GM19193 (cell line): ENCODE measurements around the gene MTCL3.

ENCODE experiments used
- POLR2A ChIP-seq: IDR thresholded peaks from 4 replicates; pipeline ENCODE4 v1.6.1; 2011; ENCODE audit not compliant: insufficient read depth, insufficient read length; ENCODE audit errors: extremely low read depth

The MTCL3 gene

GRCh38 chr6:127462376-127462775 is 56.8 kb downstream of the MTCL3 start:
- TF ChIP-seq POLR2A: no peak

DNA sequence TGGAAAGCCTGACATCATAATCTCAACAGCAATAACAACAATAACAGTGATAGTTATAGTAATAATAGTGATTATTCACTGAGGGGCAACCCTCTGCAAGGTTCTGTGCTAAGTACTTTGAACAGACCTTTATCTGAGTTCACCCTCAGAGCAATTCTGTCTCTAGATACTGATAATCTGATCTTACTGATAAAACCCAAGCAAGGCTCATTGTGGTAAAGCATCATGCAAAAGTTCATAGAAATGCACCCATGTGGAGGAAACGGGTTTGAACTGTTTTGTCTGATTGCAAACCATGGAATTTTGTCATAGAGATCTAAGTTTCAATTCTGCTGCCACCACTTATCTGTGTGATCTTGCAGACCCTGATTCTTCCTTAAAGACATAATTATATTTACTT is 58.7 kb downstream of the MTCL3 start:
- TF ChIP-seq POLR2A: no peak

DNA sequence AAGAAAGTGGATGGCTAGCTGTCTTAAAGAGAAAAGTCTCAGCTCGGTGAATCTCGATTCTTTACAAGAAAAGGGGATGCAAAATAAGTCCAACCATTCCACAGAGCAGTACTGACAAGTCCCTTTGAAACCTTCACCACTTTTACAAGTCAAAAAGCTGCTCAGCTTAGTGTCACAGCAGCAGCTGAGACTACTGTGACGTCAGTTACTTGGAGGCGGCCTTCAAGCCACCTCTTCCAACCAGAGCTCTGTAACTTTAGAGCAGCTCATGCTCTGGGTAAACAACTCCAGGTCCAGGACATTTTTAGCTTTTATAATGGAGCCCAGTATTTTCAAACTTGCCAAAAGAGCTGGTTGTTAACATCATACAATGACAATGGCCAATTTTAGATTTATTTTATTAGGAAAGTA is 59.9 kb downstream of the MTCL3 start, which contains the start of gene KIAA0408:
Gene KIAA0408, minus strand, starts transcription at position 159 of the 411 bp plus-strand sequence. CDS start 5,408 bp downstream, outside the sequence.
- TF ChIP-seq POLR2A: no peak

- no peak for TF ChIP-seq POLR2A
Observed at GRCh38 chr6:127458817-127459216, 60.3 kb downstream of the MTCL3 start.

DNA sequence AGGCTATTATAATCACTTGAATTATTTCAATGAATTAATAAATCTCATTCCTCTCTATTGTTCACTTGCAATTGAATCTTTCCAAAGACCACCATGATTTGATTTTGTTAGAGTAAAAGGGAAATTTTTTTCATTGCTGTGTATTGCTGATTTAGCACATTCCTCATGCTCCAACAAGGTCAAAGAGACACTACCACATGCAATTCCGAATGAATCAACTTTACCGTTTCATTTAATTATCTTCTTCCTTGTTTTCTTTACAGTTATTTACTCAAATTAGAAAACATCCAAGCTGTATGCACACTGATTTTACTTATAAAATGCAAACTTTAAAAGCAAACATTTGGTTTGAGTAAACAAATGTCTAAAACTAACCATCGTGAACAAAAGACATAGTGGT is 60.9 kb downstream of the MTCL3 start:
- TF ChIP-seq POLR2A: no peak

DNA sequence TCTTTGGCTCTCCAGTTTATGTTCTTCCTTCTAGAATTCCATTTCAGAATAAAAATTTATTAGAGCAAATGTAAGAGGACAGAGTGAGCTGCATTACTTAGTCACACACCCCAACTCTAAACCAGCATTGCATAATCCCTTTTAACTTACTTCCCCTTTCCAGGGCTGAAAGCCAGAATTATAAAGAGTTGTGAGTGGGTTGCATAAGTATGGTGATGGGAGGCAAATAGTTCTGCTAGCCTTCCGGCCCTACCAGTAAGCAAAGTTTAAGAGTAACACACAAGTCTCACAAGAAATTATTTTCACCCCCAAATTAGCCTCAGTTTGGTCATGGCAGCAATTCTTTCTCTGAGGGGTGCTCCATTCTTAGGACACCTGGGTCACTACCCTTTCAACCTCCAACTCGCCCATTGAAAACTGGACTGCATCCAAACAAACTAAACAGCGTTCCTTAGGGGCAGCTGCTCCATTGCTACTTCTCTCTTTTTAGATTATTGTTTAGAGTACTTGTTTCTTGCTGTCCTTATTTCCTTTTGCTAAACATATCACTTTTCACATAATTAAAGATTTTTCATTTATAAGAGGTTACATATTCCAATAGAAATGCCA is 61.6 kb downstream of the MTCL3 start:
- TF ChIP-seq POLR2A: no peak

GRCh38 chr6:127456465-127456864 is 62.7 kb downstream of the MTCL3 start:
- TF ChIP-seq POLR2A: no peak

- TF ChIP-seq POLR2A: no peak
Observed at GRCh38 chr6:127453845-127454619, 65.1 kb downstream of the MTCL3 start.

GRCh38 chr6:127452803-127453202 is 66.3 kb downstream of the MTCL3 start:
- no peak for TF ChIP-seq POLR2A

DNA sequence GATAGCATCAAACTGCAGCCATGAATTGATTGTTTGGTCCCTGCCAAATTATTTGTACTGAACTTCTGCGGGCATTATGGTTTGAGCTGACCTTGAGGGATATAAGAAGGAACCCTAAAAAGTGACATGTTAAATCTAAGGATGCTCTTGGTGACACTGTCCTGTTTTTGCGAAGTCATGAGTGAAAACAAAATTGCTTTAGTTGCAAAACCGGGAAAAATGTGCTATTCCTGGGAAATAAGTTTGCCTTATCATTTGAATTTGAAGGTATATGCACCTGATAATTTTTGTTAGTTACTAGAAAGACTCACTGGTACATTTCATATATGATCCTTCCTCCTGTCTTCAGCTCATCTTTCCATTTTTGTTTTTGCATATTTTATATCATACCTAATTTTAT is 67.7 kb downstream of the MTCL3 start:
- no peak for TF ChIP-seq POLR2A

GRCh38 chr6:127447780-127448179 is 71.4 kb downstream of the MTCL3 start:
- TF ChIP-seq POLR2A: no peak

- no peak for TF ChIP-seq POLR2A
Observed at GRCh38 chr6:127446356-127446755, 72.8 kb downstream of the MTCL3 start.

DNA sequence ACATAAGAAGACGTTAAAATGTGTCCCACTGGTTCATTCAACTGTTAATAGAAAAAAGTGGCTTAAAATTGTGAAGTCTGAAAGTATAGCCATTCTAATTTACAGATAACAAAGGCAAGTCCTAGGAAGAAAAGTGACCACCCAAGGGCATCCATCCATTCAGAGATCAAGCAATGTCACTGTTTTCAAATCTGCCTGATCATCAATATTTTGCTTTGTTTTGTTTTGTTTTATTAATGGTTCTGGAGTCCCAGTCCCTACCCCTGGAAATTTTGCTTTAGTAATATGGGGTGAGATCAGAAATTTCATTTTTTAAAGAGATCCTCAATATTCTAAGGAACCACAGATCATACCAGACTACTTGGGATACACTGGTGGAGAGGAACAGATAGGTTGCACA is 77.3 kb downstream of the MTCL3 start:
- no peak for TF ChIP-seq POLR2A

DNA sequence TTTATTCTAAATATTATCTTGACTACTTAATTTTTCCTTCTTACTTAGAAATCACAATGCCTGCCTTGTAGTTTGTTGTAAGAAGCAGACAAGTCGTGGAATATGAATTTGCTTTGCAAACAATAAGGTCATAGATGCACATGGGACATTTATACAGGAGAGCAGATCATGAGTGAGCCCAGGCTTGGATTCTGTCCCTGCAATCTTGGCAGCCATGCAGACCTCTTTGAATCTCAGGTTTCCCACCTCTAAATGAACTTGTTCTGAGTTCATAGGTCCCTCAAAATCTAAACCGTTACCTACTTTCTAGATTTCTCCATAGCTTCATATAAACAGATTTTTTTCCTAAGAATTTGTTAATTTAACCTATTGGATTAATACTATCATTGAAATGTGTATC is 79.4 kb downstream of the MTCL3 start:
- TF ChIP-seq POLR2A: no peak

GRCh38 chr6:127436578-127437110 is 82.5 kb downstream of the MTCL3 start:
- no peak for TF ChIP-seq POLR2A
